Activated B cell treated with CpG ODN at 0.5 μM for 24 hours (primary cell): ENCODE data around the gene ZNF521. TPM values are rescaled to one million over a fixed set of nuclear protein-coding genes. Genes with fewer than 3 reads are reported as not detected.

Experiments
- ATAC-seq: fragments of 200-7000 bp; cut with Tn5 transposase; one replicate; pipeline ENCODE4 v1.10.0; 2021; ENCODE audit warnings: low read depth, mild to moderate bottlenecking, moderate library complexity
- CTCF ChIA-PET: fragments of 350-600 bp; sonication (Branson Sonifier 250); formaldehyde crosslinking; loops from one replicate; lab custom pipeline; 2021; ENCODE audit warnings: antibody characterized with exemption; lab: Charles Lee
- POLR2A ChIA-PET: fragments of 350-600 bp; sonication (Branson Sonifier 250); formaldehyde crosslinking; loops from one replicate; lab custom pipeline; 2021; ENCODE audit warnings: antibody characterized with exemption; lab: Charles Lee
- DNase-seq: peaks from one replicate; pipeline ENCODE4 v3.0.0; 2022
- H3K27ac Mint-ChIP-seq: one replicate; pipeline ENCODE4 v1.8.0; 2020; ENCODE audit warnings: mixed read lengths
- H3K27me3 Mint-ChIP-seq: one replicate; pipeline ENCODE4 v1.8.0; 2021; ENCODE audit warnings: mixed read lengths
- H3K36me3 Mint-ChIP-seq: one replicate; pipeline ENCODE4 v1.8.0; 2021; ENCODE audit warnings: low read depth, mixed read lengths
- H3K4me1 Mint-ChIP-seq: one replicate; pipeline ENCODE4 v1.8.0; 2021; ENCODE audit warnings: mixed read lengths
- H3K4me3 Mint-ChIP-seq: one replicate; pipeline ENCODE4 v1.8.0; 2020; ENCODE audit warnings: mild to moderate bottlenecking, mixed read lengths
- H3K9me3 Mint-ChIP-seq: one replicate; pipeline ENCODE4 v1.8.0; 2020; ENCODE audit warnings: mixed read lengths
- CTCF ChIP-seq: fragments of 200-600 bp; IDR thresholded peaks from one replicate; pipeline ENCODE4 v1.8.0; 2022; ENCODE audit warnings: antibody characterized with exemption, mild to moderate bottlenecking
- intact Hi-C: fragments of 100-400 bp; cut with micrococcal nuclease; formaldehyde crosslinking; loops from one replicate; pipeline ENCODE4 v1.15.1; 2024
- total RNA-seq: library from RNA; stranded (reverse); gene quantifications from 2 replicates; pipeline ENCODE4 v1.2.3, GENCODE V29; 2022

Gene ZNF521
- total RNA-seq, 1 donor from 2014 or later = 0.16 TPM

GRCh38 chr18:25086876-25087275, 265.1 kb downstream of the ZNF521 start:
- no peaks in the 10 kb centered on the region for H3K27me3 Mint-ChIP-seq
- H3K27ac Mint-ChIP-seq = no peak overlapping the region
- H3K4me3 Mint-ChIP-seq = no peak overlapping the region
- no peaks in the 10 kb centered on the region for H3K4me1 Mint-ChIP-seq
- intact Hi-C loops = no loop called here
- DNase-seq (no peak), ATAC-seq (no peak)
- ChIA-PET CTCF (no interaction called here), POLR2A (no interaction called here)
- no peak for TF ChIP-seq CTCF
- no peaks in the 10 kb centered on the region for H3K36me3 Mint-ChIP-seq
- H3K9me3 Mint-ChIP-seq = no peaks in the 10 kb centered on the region

DNA sequence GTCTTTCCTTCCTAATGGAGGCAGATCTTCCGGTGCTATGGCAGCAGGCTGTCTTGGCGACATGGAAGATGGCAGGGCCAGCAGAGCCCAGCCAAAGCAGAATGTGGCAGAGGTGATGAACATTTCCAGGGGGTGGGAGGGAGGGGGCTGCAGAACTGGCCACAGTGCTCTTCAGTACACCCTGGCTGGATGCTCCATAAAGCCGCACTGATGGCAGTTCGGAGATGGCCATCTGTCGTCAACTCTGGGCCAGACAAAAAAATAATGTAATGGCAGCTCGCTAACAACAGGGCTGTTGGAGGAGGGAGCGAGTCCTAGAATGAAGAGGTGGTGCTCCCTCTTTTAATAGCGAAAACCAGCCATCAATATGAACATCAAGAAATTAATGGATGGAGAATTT, 271.0 kb downstream of the ZNF521 start:
- ATAC-seq (no peak), DNase-seq (no peak)
- TF ChIP-seq CTCF = no peak
- no peak overlapping the region for H3K27ac Mint-ChIP-seq
- H3K4me1 Mint-ChIP-seq = no peaks in the 10 kb centered on the region
- intact Hi-C loops = no loop called here
- POLR2A ChIA-PET = no interaction called here
- no peaks in the 10 kb centered on the region for H3K36me3 Mint-ChIP-seq
- CTCF ChIA-PET = no interaction called here
- no peaks in the 10 kb centered on the region for H3K27me3 Mint-ChIP-seq
- no peak overlapping the region for H3K4me3 Mint-ChIP-seq
- H3K9me3 Mint-ChIP-seq = no peaks in the 10 kb centered on the region

DNA sequence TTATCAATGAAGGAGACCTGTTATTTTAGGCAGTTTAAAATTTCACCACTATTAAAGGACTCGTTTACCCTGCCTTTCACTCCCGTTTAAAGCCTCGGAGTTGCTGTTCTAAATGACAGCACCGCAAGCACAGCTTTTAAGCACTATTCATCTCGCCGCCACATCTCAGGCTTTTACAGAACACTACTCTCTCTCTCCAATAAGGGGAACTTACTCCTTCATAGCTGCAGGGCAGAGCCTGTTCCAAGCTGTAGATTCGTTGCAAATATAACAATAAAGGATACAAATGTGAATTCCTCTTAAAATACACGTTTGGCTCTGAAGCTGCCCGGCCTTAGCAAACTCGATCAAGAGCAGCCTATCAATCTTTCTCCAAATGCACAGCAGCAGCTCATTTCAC, 271.8 kb downstream of the ZNF521 start:
- CTCF ChIA-PET = no interaction called here
- DNase-seq (no peak), ATAC-seq (no peak)
- POLR2A ChIA-PET = no interaction called here
- H3K27ac Mint-ChIP-seq = no peak overlapping the region
- H3K4me3 Mint-ChIP-seq = no peak overlapping the region
- H3K36me3 Mint-ChIP-seq = no peaks in the 10 kb centered on the region
- H3K9me3 Mint-ChIP-seq = no peaks in the 10 kb centered on the region
- TF ChIP-seq CTCF = no peak
- intact Hi-C loops = no loop called here
- no peaks in the 10 kb centered on the region for H3K4me1 Mint-ChIP-seq
- no peaks in the 10 kb centered on the region for H3K27me3 Mint-ChIP-seq

GRCh38 chr18:25077944-25078723, 273.8 kb downstream of the ZNF521 start:
- Mint-ChIP-seq H3K27me3 (no peaks in the 10 kb centered on the region), H3K4me3 (no peak overlapping the region), H3K9me3 (no peaks in the 10 kb centered on the region), H3K36me3 (no peaks in the 10 kb centered on the region), H3K27ac (no peak overlapping the region), H3K4me1 (no peaks in the 10 kb centered on the region)
- intact Hi-C loops = no loop called here
- POLR2A ChIA-PET = no interaction called here
- ATAC-seq (no peak), DNase-seq (no peak)
- CTCF ChIA-PET = no interaction called here
- TF ChIP-seq CTCF = no peak

DNA sequence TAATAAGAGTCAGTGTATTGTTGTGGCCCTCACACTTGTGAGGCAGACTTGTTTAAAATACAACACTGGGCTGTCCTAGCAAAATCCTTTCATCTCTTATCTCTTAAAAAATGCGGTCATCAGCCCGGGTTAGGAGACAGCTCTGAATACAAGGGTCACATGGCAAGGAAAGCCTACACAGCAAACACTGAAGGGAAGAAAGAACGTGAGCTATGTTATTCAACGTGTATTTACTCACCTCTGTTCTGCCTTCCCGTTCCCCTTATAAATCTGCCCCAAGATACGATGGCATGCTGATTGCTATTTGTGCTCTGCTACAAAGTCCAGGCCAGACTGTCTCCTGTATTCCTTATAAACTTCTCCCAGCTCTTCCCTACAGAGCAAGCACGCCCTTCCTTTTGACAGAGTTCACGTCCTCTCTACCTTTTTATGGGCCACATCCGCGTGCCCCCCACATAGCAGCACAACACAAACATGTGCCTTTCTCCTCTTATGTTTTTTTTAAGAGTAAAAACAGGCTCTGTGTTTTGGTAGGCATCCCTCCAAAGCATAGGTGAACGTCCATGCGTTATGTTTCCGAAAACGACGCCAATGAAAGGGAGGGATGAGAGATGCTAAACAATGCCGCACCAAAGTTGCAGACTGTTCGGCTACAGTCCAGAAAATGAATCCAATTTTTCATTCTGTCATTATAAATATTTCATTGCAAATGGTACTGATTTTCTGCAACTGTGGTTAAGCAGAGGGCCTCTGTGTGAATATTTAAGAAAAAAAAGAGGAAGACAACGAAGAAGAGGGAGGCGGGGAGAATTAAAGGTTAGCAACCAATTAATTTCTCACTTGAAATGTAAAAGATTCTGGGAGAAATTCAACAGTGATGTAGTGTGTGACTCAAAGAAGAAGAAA, 274.7 kb downstream of the ZNF521 start:
- no peak for DNase-seq
- Mint-ChIP-seq H3K4me3 (no peak overlapping the region), H3K4me1 (no peaks in the 10 kb centered on the region), H3K27ac (no peak overlapping the region), H3K9me3 (no peaks in the 10 kb centered on the region), H3K36me3 (no peaks in the 10 kb centered on the region), H3K27me3 (no peaks in the 10 kb centered on the region)
- CTCF ChIA-PET = no interaction called here
- intact Hi-C loops = no loop called here
- no peak for TF ChIP-seq CTCF
- POLR2A ChIA-PET = no interaction called here
- no peak for ATAC-seq
